HepG2 (cell line): Measurements from ENCODE around the gene GPT2. TPM values are rescaled to one million over a fixed set of nuclear protein-coding genes. Genes with fewer than 3 reads are reported as not detected.

Experiments used
- ATAC-seq: fragments of 200-7000 bp; cut with Tn5 transposase; 3 replicates; pipeline ENCODE4 v1.9.1; 2020; ENCODE audit warnings: mild to moderate bottlenecking, moderate library complexity
- BruUV-seq: library from RNA; stranded (reverse); fragments of 400-500 nt; replicated peaks from 2 replicates; lab custom pipeline; 2021; lab: Mats Ljungman, UMichigan
- CTCF ChIA-PET: fragments of 300-600 bp; formaldehyde crosslinking; extraction: SDS; loops from one replicate; lab custom pipeline; 2021; ENCODE audit warnings: low total read pairs, inconsistent platforms, low intra/inter-chr PET ratio; lab: Yijun Ruan, JAX
- POLR2A ChIA-PET: fragments of 350-600 bp; sonication (Branson Sonifier 250); formaldehyde crosslinking; loops from one replicate; lab custom pipeline; 2020; ENCODE audit warnings: antibody characterized with exemption, inconsistent platforms; lab: Yijun Ruan, JAX
- DNase-seq: peaks from one replicate; pipeline ENCODE4 v3.0.0-alpha.2; 2015; ENCODE audit warnings: low spot score
- FAIRE-seq: peaks from 3 replicates; lab custom pipeline; 2011; peaks lifted over from hg19 to GRCh38; lab: Jason Lieb, UNC
- H2AFZ ChIP-seq: one replicate; pipeline ENCODE4 v1.6.1; 2011; ENCODE audit warnings: low read length, inconsistent platforms
- H3K27ac ChIP-seq: fragments of 300-600 bp; 3 replicates; pipeline ENCODE4 v1.8.0; 2011; ENCODE audit warnings: mixed run types, mild to moderate bottlenecking, mixed read lengths, low read length, inconsistent platforms; ENCODE audit not compliant: insufficient read depth; ENCODE audit errors: extremely low read length
- H3K27me3 ChIP-seq, 2 experiments: fragments of 200-600 bp in 1 of 2; 2 replicates in 1 of 2; 3 replicates in 1 of 2; pipeline versions ENCODE4 v1.6.0 to v1.8.0; 2011; ENCODE audit warnings: low read length in 2 of 2, mild to moderate bottlenecking in 2 of 2, moderate library complexity in 2 of 2, inconsistent platforms in 1 of 2; ENCODE audit not compliant: insufficient read depth in 2 of 2, control insufficient read depth in 1 of 2
- H3K36me3 ChIP-seq, 2 experiments: fragments of 200-600 bp in 1 of 2; replicated peaks in 1 of 2; 2 replicates in 1 of 2; 3 replicates in 1 of 2; pipeline versions ENCODE4 v1.5.1 to v1.8.0; 2011; ENCODE audit warnings: low read length in 2 of 2, inconsistent platforms in 1 of 2; ENCODE audit not compliant: insufficient read depth in 2 of 2, control insufficient read depth in 1 of 2
- H3K4me1 ChIP-seq: 2 replicates; pipeline ENCODE4 v1.5.1; 2012; ENCODE audit warnings: low read length, inconsistent platforms; ENCODE audit not compliant: insufficient read depth
- H3K4me2 ChIP-seq: 2 replicates; pipeline ENCODE4 v1.6.0; 2011; ENCODE audit warnings: low read depth, low read length, inconsistent platforms
- H3K4me3 ChIP-seq, 3 experiments: fragments of 200-600 bp in 1 of 3; sonication (generic), shearing (Covaris generic) in 1 of 3; replicated peaks in 1 of 3; 2 replicates each; pipeline ENCODE4 v1.5.1; 2011 to 2016; ENCODE audit warnings: low read length in 3 of 3, inconsistent platforms in 2 of 3, low read depth in 2 of 3, mild to moderate bottlenecking in 2 of 3, control low read depth in 1 of 3, mixed read lengths in 1 of 3; ENCODE audit not compliant: insufficient read depth in 1 of 3
- H3K79me2 ChIP-seq: one replicate; pipeline ENCODE4 v1.6.1; 2011; ENCODE audit warnings: low read length, inconsistent platforms; ENCODE audit not compliant: insufficient read depth
- H3K9ac ChIP-seq: 2 replicates; pipeline ENCODE4 v1.6.0; 2011; ENCODE audit warnings: mild to moderate bottlenecking, low read depth, low read length, inconsistent platforms; ENCODE audit not compliant: insufficient read depth
- H3K9me3 ChIP-seq: 2 replicates; pipeline ENCODE4 v1.5.1; 2012; ENCODE audit warnings: mild to moderate bottlenecking, low read length
- H4K20me1 ChIP-seq: 2 replicates; pipeline ENCODE4 v1.6.0; 2011; ENCODE audit warnings: inconsistent platforms, mild to moderate bottlenecking, low read length, moderate library complexity; ENCODE audit not compliant: insufficient read depth
- ARNTL ChIP-seq: sonication (generic); formaldehyde crosslinking; IDR thresholded peaks from 2 replicates; pipeline ENCODE4 v1.4.0; 2020; ENCODE audit warnings: mild to moderate bottlenecking, missing genetic modification reagents
- BCL3 ChIP-seq: sonication (generic); formaldehyde crosslinking; IDR thresholded peaks from 2 replicates; pipeline ENCODE4 v1.5.1; 2020; ENCODE audit warnings: mild to moderate bottlenecking, missing genetic modification reagents, moderate library complexity
- BRCA1 ChIP-seq: sonication (generic); formaldehyde crosslinking; IDR thresholded peaks from 2 replicates; pipeline ENCODE4 v1.4.0; 2020; ENCODE audit warnings: missing genetic modification reagents
- CREBL2 ChIP-seq: sonication (generic); formaldehyde crosslinking; IDR thresholded peaks from 2 replicates; pipeline ENCODE4 v1.8.1; 2023; ENCODE audit warnings: missing genetic modification reagents, mild to moderate bottlenecking, borderline replicate concordance
- HIC2 ChIP-seq: sonication (generic); formaldehyde crosslinking; IDR thresholded peaks from 2 replicates; pipeline ENCODE4 v1.9.0; 2022; ENCODE audit warnings: low read depth, missing genetic modification reagents
- MAX ChIP-seq: IDR thresholded peaks from 2 replicates; pipeline ENCODE4 v1.6.1; 2012; ENCODE audit warnings: inconsistent platforms
- NR2F1 ChIP-seq, 2 experiments: fragments of 450-650 bp in 1 of 2; formaldehyde crosslinking in 1 of 2; IDR thresholded peaks; 2 replicates each; pipeline versions ENCODE4 v1.5.0 to v1.6.1; 2016 to 2020; ENCODE audit warnings: mild to moderate bottlenecking in 1 of 2, missing compliant biosample characterization in 1 of 2, missing genetic modification reagents in 1 of 2, moderate library complexity in 1 of 2
- NR3C1 ChIP-seq: sonication (generic); formaldehyde crosslinking; IDR thresholded peaks from 2 replicates; pipeline ENCODE4 v1.4.0; 2020; ENCODE audit warnings: missing genetic modification reagents
- PHF5A ChIP-seq: IDR thresholded peaks from one replicate; pipeline ENCODE4 v1.6.1; 2018; ENCODE audit warnings: low read depth, missing genetic modification reagents; ENCODE audit not compliant: unreplicated experiment
- ZBTB10 ChIP-seq: sonication (generic); formaldehyde crosslinking; IDR thresholded peaks from 2 replicates; pipeline ENCODE4 v1.4.0; 2020; ENCODE audit warnings: missing genetic modification reagents, borderline replicate concordance
- ZNF101 ChIP-seq: sonication (generic); formaldehyde crosslinking; IDR thresholded peaks from 2 replicates; pipeline ENCODE4 v1.4.0; 2020; ENCODE audit warnings: mild to moderate bottlenecking, low read depth, missing genetic modification reagents, borderline replicate concordance
- ZNF329 ChIP-seq: sonication (generic); formaldehyde crosslinking; IDR thresholded peaks from 2 replicates; pipeline ENCODE4 v1.9.0; 2021; ENCODE audit warnings: low read depth, mild to moderate bottlenecking, missing genetic modification reagents
- ZNF576 ChIP-seq: sonication (generic); formaldehyde crosslinking; IDR thresholded peaks from 2 replicates; pipeline ENCODE4 v1.4.0; 2020; ENCODE audit warnings: mild to moderate bottlenecking, missing genetic modification reagents
- WGBS: methylation state at CpG from one replicate; pipeline ENCODE4 v1.1.6; 2017; ENCODE audit warnings: low lambda C conversion rate; 5-methylcytosine and 5-hydroxymethylcytosine counted together
- in situ Hi-C: cut with HindIII; loops from 2 replicates; pipeline ENCODE4 v1.10.0; 2017; ENCODE audit warnings: low pct_unique_long_range_greater_than_20kb; ENCODE audit not compliant: extremely low pct_ligation_motif_present
- intact Hi-C: fragments of 100-400 bp; cut with micrococcal nuclease; formaldehyde crosslinking; loops from one replicate; pipeline ENCODE4 v1.10.0; 2022; ENCODE audit not compliant: unreplicated experiment
- polyA plus RNA-seq, 8 experiments: library from polyadenylated mRNA; depleted of rRNA in 3 of 8; stranded (reverse) in 7 of 8; unstranded in 1 of 8; fragments of >200 nt; fragmentation: Illumina TruSeq in 4 of 8; extraction: Trizol in 4 of 8; gene quantifications; 2 replicates each; pipeline versions ENCODE4 v1.2.1 to v1.2.3, GENCODE V29; 2011 to 2016; ENCODE audit warnings: low read depth in 4 of 8, missing spikeins in 1 of 8, mixed read lengths in 1 of 8; ENCODE audit not compliant: insufficient read depth in 1 of 8
- total RNA-seq, 5 experiments: library from RNA; depleted of rRNA; stranded (reverse); fragments of >200 nt; fragmentation: Illumina TruSeq; extraction: Trizol; gene quantifications; 2 replicates each; pipeline ENCODE4 v1.2.3, GENCODE V29; 2016; ENCODE audit warnings: low read depth in 1 of 5

Gene GPT2
- total and polyA plus RNA-seq, 2 of the 13 experiments (the other 11 are each of a cell fraction or from before 2014, with no cell fraction given) = 138 to 267 TPM

- TF ChIP-seq BRCA1 (CRISPR knock-in tag) = no peak
- no peak for TF ChIP-seq PHF5A
- no peak for TF ChIP-seq NR2F1 (CRISPR knock-in tag; IDR thresholded peaks at IDR 0.05)
- no peak for TF ChIP-seq CREBL2 (CRISPR knock-in tag)
- no peak for TF ChIP-seq ZNF576 (CRISPR knock-in tag)
Measured at GRCh38 chr16:46853713-46854443, 30.3 kb upstream of the GPT2 start (continued).

GRCh38 chr16:46854846-46855245 is 29.3 kb upstream of the GPT2 start:
- Histone ChIP-seq H3K4me3 (no peak overlapping the region), H3K9me3 (no peaks in the 10 kb centered on the region), H3K4me1 (peaks cover 85% of the 10 kb centered on the region), H3K79me2 (no peaks in the 10 kb centered on the region), H3K36me3 (no peaks in the 10 kb centered on the region), H2AFZ (no peak overlapping the region), H3K9ac (no peak overlapping the region), H3K4me2 (peak overlapping the region; percentile 52), H4K20me1 (no peaks in the 10 kb centered on the region), H3K27me3 (no peaks in the 10 kb centered on the region), H3K27ac (no peak overlapping the region)
- intact Hi-C loops (loop anchor here (1.0 to 2.0 kb wide), 4 partner anchors 32 to 74 kb away; no protein-coding TSS in a partner anchor), in situ Hi-C loops (loop anchor here (5.0 kb wide), 1 partner anchor 52 kb away; no protein-coding TSS in a partner anchor)
- no peak for ATAC-seq
- FAIRE-seq = no peak
- DNase-seq = no peak
- POLR2A ChIA-PET = interaction anchor here (0.9 to 2.2 kb wide), 10 partner anchors 9 to 62 kb away, joined by 3 to 21 read pairs (median 8); partner anchors contain the start of gene GPT2
- WGBS = 64% methylated on average over 2 of the region's 2 CpGs
- CTCF ChIA-PET = interaction anchor here (1.0 to 2.4 kb wide), 5 partner anchors 29 to 75 kb away, joined by 3 to 91 read pairs (median 10); partner anchors contain the start of gene GPT2
- no TSS peak for BruUV-seq
- TF ChIP-seq MAX = no peak
- no peak for TF ChIP-seq NR3C1 (CRISPR knock-in tag)
- TF ChIP-seq ZNF329 (CRISPR knock-in tag) = peak; percentile 99
- TF ChIP-seq ZNF101 (CRISPR knock-in tag) = no peak
- TF ChIP-seq ARNTL (CRISPR knock-in tag) = no peak
- no peak for TF ChIP-seq ZBTB10 (CRISPR knock-in tag)
- no peak for TF ChIP-seq HIC2 (CRISPR knock-in tag)
- no peak for TF ChIP-seq BCL3
